Hepatocyte (in vitro differentiated cells): ENCODE data around the gene RASGRF1.

Experiments used
- CTCF ChIP-seq: fragments of 200-600 bp; sonication (generic); IDR thresholded peaks from 2 replicates; pipeline ENCODE4 v1.5.1; 2016; ENCODE audit warnings: antibody characterized with exemption, mild to moderate bottlenecking; ENCODE audit not compliant: poor library complexity
- EZH2 ChIP-seq: fragments of 200-600 bp; sonication (generic); IDR thresholded peaks from 2 replicates; pipeline ENCODE4 v1.6.1; 2016; ENCODE audit warnings: antibody characterized with exemption, mild to moderate bottlenecking, borderline replicate concordance

- TF ChIP-seq CTCF = no peak
- no peak for TF ChIP-seq EZH2
Measured at GRCh38 chr15:78923480-78924360, 166.9 kb downstream of the RASGRF1 start.
